GM20000 (cell line): Measurements from ENCODE around the gene NKD1.

ENCODE experiments used
- DNase-seq: peaks from one replicate; pipeline ENCODE4 v3.0.0; 2012; ENCODE audit warnings: low spot score
- CTCF ChIP-seq: IDR thresholded peaks from 2 replicates; pipeline ENCODE4 v1.5.1; 2012; ENCODE audit warnings: mild to moderate bottlenecking, control low read depth; ENCODE audit errors: extremely low read depth, missing control alignments

The NKD1 gene

GRCh38 chr16:50521246-50521900 is 26.8 kb upstream of the NKD1 start:
- no peak for TF ChIP-seq CTCF
- DNase-seq: no peak

GRCh38 chr16:50522324-50522723 is 25.9 kb upstream of the NKD1 start:
- no peak for DNase-seq
- TF ChIP-seq CTCF: no peak

- DNase-seq: no peak
- TF ChIP-seq CTCF: no peak
Observed at GRCh38 chr16:50523710-50524109, 24.5 kb upstream of the NKD1 start.

GRCh38 chr16:50525262-50525661 is 22.9 kb upstream of the NKD1 start:
- no peak for DNase-seq
- TF ChIP-seq CTCF: no peak

- TF ChIP-seq CTCF: no peak
- no peak for DNase-seq
Observed at GRCh38 chr16:50525716-50526115, 22.5 kb upstream of the NKD1 start.

- DNase-seq: no peak
- TF ChIP-seq CTCF: no peak
Observed at GRCh38 chr16:50526249-50526648, 21.9 kb upstream of the NKD1 start.

GRCh38 chr16:50526796-50527195 is 21.4 kb upstream of the NKD1 start:
- TF ChIP-seq CTCF: no peak
- DNase-seq: no peak
